CD14-positive monocyte (primary cell): ENCODE measurements around the gene RAD50. TPM values are rescaled to one million over a fixed set of nuclear protein-coding genes. Genes with fewer than 3 reads are reported as not detected.

Source experiments
- DNase-seq, 3 donors: peaks; one replicate each; pipeline ENCODE4 v3.0.0-alpha.2; 2011 to 2022
- H2AFZ ChIP-seq: 2 replicates; pipeline ENCODE4 v1.6.0; 2012; ENCODE audit warnings: mild to moderate bottlenecking, low read depth, low read length, inconsistent platforms; ENCODE audit not compliant: insufficient read depth, poor library complexity, severe bottlenecking
- H3K27ac ChIP-seq, 2 donors: 1 replicate in 1 of 2; 2 replicates in 1 of 2; pipeline ENCODE4 v1.5.1; 2012 to 2013; ENCODE audit warnings: low read length in 2 of 2, control low read depth in 1 of 2, inconsistent platforms in 1 of 2, low read depth in 1 of 2, mild to moderate bottlenecking in 1 of 2
- H3K27me3 ChIP-seq, 2 donors: one replicate each; pipeline versions ENCODE4 v1.6.0 to v1.6.1; 2011 to 2013; ENCODE audit warnings: low read length in 2 of 2; ENCODE audit not compliant: control insufficient read depth in 2 of 2, insufficient read depth in 2 of 2
- H3K36me3 ChIP-seq, 2 donors: replicated peaks in 1 of 2; 1 replicate in 1 of 2; 2 replicates in 1 of 2; pipeline versions ENCODE4 v1.5.1 to v1.6.1; 2012 to 2013; ENCODE audit warnings: low read length in 2 of 2, control low read depth in 1 of 2, inconsistent platforms in 1 of 2, mild to moderate bottlenecking in 1 of 2; ENCODE audit not compliant: insufficient read depth in 2 of 2, control insufficient read depth in 1 of 2
- H3K4me1 ChIP-seq, 2 donors: 1 replicate in 1 of 2; 2 replicates in 1 of 2; pipeline versions ENCODE4 v1.5.1 to v1.6.1; 2012 to 2013; ENCODE audit warnings: low read length in 2 of 2, control low read depth in 1 of 2, inconsistent platforms in 1 of 2, mild to moderate bottlenecking in 1 of 2, moderate library complexity in 1 of 2; ENCODE audit not compliant: insufficient read depth in 2 of 2, control insufficient read depth in 1 of 2
- H3K4me2 ChIP-seq: replicated peaks from 2 replicates; pipeline ENCODE3; 2012; ENCODE audit warnings: low read length, moderate library complexity, mild to moderate bottlenecking; ENCODE audit not compliant: poor library complexity, severe bottlenecking; ENCODE audit errors: extremely low read depth
- H3K4me3 ChIP-seq, 3 experiments: fragments of 200-600 bp in 1 of 3; sonication (generic) in 1 of 3; replicated peaks in 1 of 3; 1 replicate in 2 of 3; 2 replicates in 1 of 3; pipeline ENCODE4 v1.5.1; 2011 to 2013; ENCODE audit warnings: low read length in 3 of 3, mild to moderate bottlenecking in 3 of 3, control low read depth in 2 of 3, low read depth in 2 of 3, inconsistent platforms in 1 of 3, moderate library complexity in 1 of 3
- H3K79me2 ChIP-seq: 2 replicates; pipeline ENCODE4 v1.6.0; 2012; ENCODE audit warnings: mild to moderate bottlenecking, control low read depth, inconsistent platforms, low read length, moderate library complexity; ENCODE audit not compliant: insufficient read depth
- H3K9ac ChIP-seq: 2 replicates; pipeline ENCODE4 v1.6.0; 2017; ENCODE audit warnings: low read length, mild to moderate bottlenecking; ENCODE audit not compliant: insufficient read depth, poor library complexity, severe bottlenecking
- H3K9me3 ChIP-seq, 2 donors: replicated peaks in 1 of 2; 1 replicate in 1 of 2; 2 replicates in 1 of 2; pipeline versions ENCODE4 v1.5.1 to v1.6.1; 2012 to 2013; ENCODE audit warnings: low read length in 2 of 2, control low read depth in 1 of 2; ENCODE audit not compliant: control insufficient read depth in 1 of 2, insufficient read depth in 1 of 2
- H4K20me1 ChIP-seq: 2 replicates; pipeline ENCODE4 v1.6.0; 2012; ENCODE audit warnings: mild to moderate bottlenecking, low read length, control low read depth, moderate library complexity; ENCODE audit not compliant: insufficient read depth
- H3K27ac Mint-ChIP-seq, 7 donors: one replicate each; pipeline ENCODE4 v1.8.0; 2020; ENCODE audit warnings: mild to moderate bottlenecking in 7 of 7, mixed read lengths in 7 of 7, moderate library complexity in 6 of 7, inconsistent platforms in 2 of 7
- H3K27me3 Mint-ChIP-seq, 3 donors: one replicate each; pipeline ENCODE4 v1.8.0; 2021 to 2022; ENCODE audit warnings: low read depth in 3 of 3, mild to moderate bottlenecking in 3 of 3, mixed read lengths in 3 of 3, moderate library complexity in 3 of 3, inconsistent platforms in 1 of 3
- H3K36me3 Mint-ChIP-seq, 2 donors: one replicate each; pipeline ENCODE4 v1.8.0; 2020; ENCODE audit warnings: mixed read lengths in 2 of 2, inconsistent platforms in 1 of 2, mild to moderate bottlenecking in 1 of 2
- H3K4me1 Mint-ChIP-seq: one replicate; pipeline ENCODE4 v1.8.0; 2020; ENCODE audit warnings: mild to moderate bottlenecking, mixed read lengths
- H3K4me3 Mint-ChIP-seq, 2 donors: one replicate each; pipeline ENCODE4 v1.8.0; 2020; ENCODE audit warnings: mild to moderate bottlenecking in 2 of 2, mixed read lengths in 2 of 2, moderate library complexity in 1 of 2
- H3K9me3 Mint-ChIP-seq, 7 donors: one replicate each; pipeline ENCODE4 v1.8.0; 2020 to 2022; ENCODE audit warnings: mixed read lengths in 7 of 7, mild to moderate bottlenecking in 6 of 7, moderate library complexity in 6 of 7, inconsistent platforms in 2 of 7
- CTCF ChIP-seq: fragments of 200-600 bp; IDR thresholded peaks from one replicate; pipeline ENCODE4 v1.8.0; 2022; ENCODE audit warnings: antibody characterized with exemption, mild to moderate bottlenecking
- WGBS: methylation state at CpG from one replicate; pipeline ENCODE4 v1.1.5; 2013; ENCODE audit warnings: missing lambda C conversion rate; ENCODE audit not compliant: insufficient coverage; 5-methylcytosine and 5-hydroxymethylcytosine counted together
- intact Hi-C, 2 donors: fragments of 100-400 bp; cut with micrococcal nuclease; formaldehyde crosslinking; loops; one replicate each; pipeline versions ENCODE4 v1.15.0 to v1.15.1; 2023
- polyA plus RNA-seq, 3 donors: library from polyadenylated mRNA; depleted of rRNA in 1 of 3; unstranded in 2 of 3; stranded (reverse) in 1 of 3; fragments of 300-500 nt in 2 of 3; fragments of >200 nt in 1 of 3; fragmentation: Illumina TruSeq in 2 of 3; gene quantifications; 1 replicate in 2 of 3; 2 replicates in 1 of 3; pipeline ENCODE4 v1.2.3, GENCODE V29; 2012 to 2021

Gene RAD50
- polyA plus RNA-seq, 3 donors, result 5.8 to 9.3 (median 8.2) TPM

- H3K79me2 ChIP-seq, result no peaks in the 10 kb centered on the region
- no peaks in the 10 kb centered on the region for H3K36me3 ChIP-seq
- WGBS, result 95% methylated on average over 13 of the region's 16 CpGs
- Mint-ChIP-seq H3K4me1 (no peaks in the 10 kb centered on the region), H3K4me3 (no peak overlapping the region), H3K27me3 (peaks cover 2 to 6% (median 3%) of the 10 kb centered on the region in 3 donors), H3K36me3 (no peaks in the 10 kb centered on the region), H3K9me3 (peaks cover 0 to 3% (median 0%) of the 10 kb centered on the region in 7 donors), H3K27ac (no peak overlapping the region)
- H4K20me1 ChIP-seq, result no peaks in the 10 kb centered on the region
- no peak overlapping the region for H3K27ac ChIP-seq
- H3K4me2 ChIP-seq, result no peak overlapping the region
- no peak overlapping the region for H3K4me3 ChIP-seq
- no peaks in the 10 kb centered on the region for H3K9me3 ChIP-seq
- intact Hi-C loops, result no loop called here
- no peaks in the 10 kb centered on the region for H3K4me1 ChIP-seq
- H2AFZ ChIP-seq, result no peak overlapping the region
- DNase-seq, result no peak
- TF ChIP-seq CTCF, result no peak
- no peak overlapping the region for H3K9ac ChIP-seq
- H3K27me3 ChIP-seq, result no peaks in the 10 kb centered on the region
Observed at GRCh38 chr5:132669966-132670882, 113.4 kb downstream of the RAD50 start.

GRCh38 chr5:132671000-132671399 is 114.2 kb downstream of the RAD50 start:
- Mint-ChIP-seq H3K4me1 (no peaks in the 10 kb centered on the region), H3K9me3 (peaks cover 0 to 3% (median 0%) of the 10 kb centered on the region in 7 donors), H3K36me3 (no peaks in the 10 kb centered on the region), H3K4me3 (no peak overlapping the region), H3K27ac (no peak overlapping the region), H3K27me3 (peaks cover 2 to 6% (median 3%) of the 10 kb centered on the region in 3 donors)
- no peak for DNase-seq
- no peaks in the 10 kb centered on the region for H3K4me1 ChIP-seq
- intact Hi-C loops, result no loop called here
- no peak overlapping the region for H3K4me2 ChIP-seq
- no peaks in the 10 kb centered on the region for H3K9me3 ChIP-seq
- no CpG with 5 or more reads among the region's 3 CpGs for WGBS
- H4K20me1 ChIP-seq, result no peaks in the 10 kb centered on the region
- H3K27ac ChIP-seq, result no peak overlapping the region
- H3K27me3 ChIP-seq, result no peaks in the 10 kb centered on the region
- no peak overlapping the region for H2AFZ ChIP-seq
- H3K9ac ChIP-seq, result no peak overlapping the region
- no peak overlapping the region for H3K4me3 ChIP-seq
- H3K36me3 ChIP-seq, result no peaks in the 10 kb centered on the region
- TF ChIP-seq CTCF, result no peak
- no peaks in the 10 kb centered on the region for H3K79me2 ChIP-seq
